ENCODE results near the gene DGLUCY. TPM values are rescaled to one million over a fixed set of nuclear protein-coding genes. Genes with fewer than 3 reads are reported as not detected.

DGLUCY gene, protein sequence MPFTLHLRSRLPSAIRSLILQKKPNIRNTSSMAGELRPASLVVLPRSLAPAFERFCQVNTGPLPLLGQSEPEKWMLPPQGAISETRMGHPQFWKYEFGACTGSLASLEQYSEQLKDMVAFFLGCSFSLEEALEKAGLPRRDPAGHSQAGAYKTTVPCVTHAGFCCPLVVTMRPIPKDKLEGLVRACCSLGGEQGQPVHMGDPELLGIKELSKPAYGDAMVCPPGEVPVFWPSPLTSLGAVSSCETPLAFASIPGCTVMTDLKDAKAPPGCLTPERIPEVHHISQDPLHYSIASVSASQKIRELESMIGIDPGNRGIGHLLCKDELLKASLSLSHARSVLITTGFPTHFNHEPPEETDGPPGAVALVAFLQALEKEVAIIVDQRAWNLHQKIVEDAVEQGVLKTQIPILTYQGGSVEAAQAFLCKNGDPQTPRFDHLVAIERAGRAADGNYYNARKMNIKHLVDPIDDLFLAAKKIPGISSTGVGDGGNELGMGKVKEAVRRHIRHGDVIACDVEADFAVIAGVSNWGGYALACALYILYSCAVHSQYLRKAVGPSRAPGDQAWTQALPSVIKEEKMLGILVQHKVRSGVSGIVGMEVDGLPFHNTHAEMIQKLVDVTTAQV
- 100 to 1,000 TPM in 1 of 2 experiments, 10 to 100 TPM in 1; 98.6 to 105 TPM for total RNA-seq

DNA sequence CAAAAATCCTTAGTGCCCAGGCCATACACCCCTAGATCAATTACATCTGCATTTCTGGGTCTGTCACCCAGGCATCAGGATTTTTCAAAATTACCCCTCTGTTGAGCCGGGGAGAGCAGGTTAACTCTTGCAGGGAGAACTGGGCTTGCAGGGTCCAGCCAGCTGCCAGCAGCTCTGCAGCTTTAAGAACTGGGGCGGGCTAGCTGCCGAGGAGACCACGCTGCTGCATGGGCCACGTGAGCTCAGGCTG is at the start of gene DGLUCY:
Gene DGLUCY (plus strand): TSS at position 245 of the 250 bp plus-strand sequence. CDS start 46,222 bp downstream, outside the sequence.

DNA sequence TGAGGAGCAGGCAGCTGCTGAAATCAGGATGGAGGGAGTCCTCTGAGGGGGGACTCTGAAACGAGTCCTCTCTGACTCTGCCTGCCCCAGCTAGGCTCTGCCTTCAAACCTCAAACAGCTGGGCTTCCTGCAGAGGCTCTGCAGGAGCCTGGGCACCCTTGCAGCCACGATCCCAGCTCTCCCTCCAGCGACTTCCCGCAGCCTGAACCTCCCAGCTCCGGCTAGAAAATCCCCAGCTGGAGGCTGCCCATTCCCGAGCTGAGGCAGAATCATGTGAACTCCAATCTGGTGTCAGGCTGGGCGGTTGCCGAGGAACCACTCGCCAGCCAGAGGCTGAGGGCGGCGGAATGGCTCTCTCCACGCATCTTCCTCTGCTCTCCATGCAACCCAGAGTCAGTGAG is 130.6 kb downstream of the DGLUCY start, which contains the start of gene GPR68:
Gene GPR68 (minus strand): TSS at position 204 of the 401 bp plus-strand sequence. CDS start 9,654 bp downstream, outside the sequence.

Other genes starting within 250 kb of the DGLUCY start
- gene RPS6KA5, start 53.4 kb upstream of the DGLUCY start, total RNA-seq: 10 to 100 TPM; 43.6 to 47.6 TPM
- 10 to 100 TPM; 23.9 to 25.1 TPM for gene GPR68, start 130.6 kb downstream of the DGLUCY start, total RNA-seq

All from activated naive CD4-positive, alpha-beta T cell treated with anti-CD3 and anti-CD28 coated beads, Interleukin-2, amount 10 ng/mL, durations not matched to agents 5 hours and 36 hours (primary cell).